Ectodermal cell (in vitro differentiated cells): ENCODE data around the gene RNF43. TPM values are rescaled to one million over a fixed set of nuclear protein-coding genes. Genes with fewer than 3 reads are reported as not detected.

Experiments
- H3K27ac ChIP-seq: 2 replicates; pipeline ENCODE4 v1.7.0; 2013; ENCODE audit warnings: mild to moderate bottlenecking, low read depth, low read length; ENCODE audit not compliant: insufficient read depth, poor library complexity, severe bottlenecking
- H3K27me3 ChIP-seq: 2 replicates; pipeline ENCODE4 v1.7.0; 2013; ENCODE audit warnings: mild to moderate bottlenecking, low read length; ENCODE audit not compliant: insufficient read depth, control insufficient read depth, poor library complexity, severe bottlenecking
- H3K36me3 ChIP-seq: one replicate; pipeline ENCODE4 v1.7.0; 2013; ENCODE audit warnings: low read length; ENCODE audit not compliant: control insufficient read depth, insufficient read depth
- H3K4me1 ChIP-seq: one replicate; pipeline ENCODE4 v1.7.0; 2013; ENCODE audit warnings: low read length; ENCODE audit not compliant: control insufficient read depth, insufficient read depth
- H3K4me3 ChIP-seq: 2 replicates; pipeline ENCODE4 v1.7.0; 2013; ENCODE audit warnings: low read depth, low read length, control low read depth; ENCODE audit not compliant: insufficient read depth
- H3K9me3 ChIP-seq: 2 replicates; pipeline ENCODE4 v1.7.0; 2013; ENCODE audit warnings: mild to moderate bottlenecking, low read length, moderate library complexity; ENCODE audit not compliant: control insufficient read depth
- WGBS, 2 experiments: methylation state at CpG; one replicate each; pipeline ENCODE4 v1.1.7; 2013; ENCODE audit warnings: missing lambda C conversion rate in 2 of 2; 5-methylcytosine and 5-hydroxymethylcytosine counted together
- polyA plus RNA-seq, 4 experiments: library from polyadenylated mRNA; stranded (reverse); fragments of 50-300 nt; gene quantifications; one replicate each; pipeline ENCODE4 v1.2.3, GENCODE V29; 2013

RNF43 gene
- polyA plus RNA-seq (2013, experiment 1 of 4), result 5.4 TPM
- 2.3 TPM for polyA plus RNA-seq (2013, experiment 2 of 4)
- polyA plus RNA-seq (2013, experiment 3 of 4), result 1.2 TPM
- polyA plus RNA-seq (2013, experiment 4 of 4), result 1.5 TPM

- H3K27me3 ChIP-seq, result no peaks in the 10 kb centered on the region
- 1 to 2% methylated on average over 8 of the region's 8 CpGs for WGBS, 2 experiments
- H3K27ac ChIP-seq, result no peak within 1 kb of the TSS
- H3K9me3 ChIP-seq, result no peaks in the 10 kb centered on the region
- H3K4me3 ChIP-seq, result peak within 1 kb of the TSS; percentile 26
- no peaks in the 10 kb centered on the region for H3K36me3 ChIP-seq
- H3K4me1 ChIP-seq, result peaks cover 5% of the 10 kb centered on the region
Measured at GRCh38 chr17:58417300-58418092, at the start of gene RNF43. Gene RNF43 (minus strand): TSS chr17:58417534. CDS start chr17:58415577, 1,957 bp downstream.

DNA sequence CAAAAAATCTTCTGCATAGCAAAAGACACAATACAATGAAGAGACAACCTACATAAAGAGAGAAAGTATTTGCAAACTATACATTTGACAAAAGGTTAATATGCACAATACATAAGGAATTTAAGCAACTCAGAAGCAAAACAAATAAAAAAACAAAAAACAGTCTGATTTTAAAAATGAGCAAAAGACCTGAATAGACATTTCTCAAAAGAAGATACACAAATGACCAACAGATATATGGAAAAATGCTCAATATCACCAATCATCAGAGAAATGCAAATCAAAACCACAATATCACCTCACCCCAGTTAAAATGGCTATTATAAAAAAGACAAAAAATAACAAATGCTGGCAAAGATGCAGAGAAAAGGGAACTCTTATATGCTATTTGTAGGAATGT lies 38.2 kb upstream of the RNF43 start:
- Histone ChIP-seq H3K9me3 (no peaks in the 10 kb centered on the region), H3K4me1 (no peaks in the 10 kb centered on the region), H3K4me3 (no peak overlapping the region), H3K27me3 (no peaks in the 10 kb centered on the region), H3K36me3 (no peaks in the 10 kb centered on the region), H3K27ac (no peak overlapping the region)

GRCh38 chr17:58452738-58453137 lies 35.4 kb upstream of the RNF43 start:
- H3K27ac ChIP-seq, result no peak overlapping the region
- H3K9me3 ChIP-seq, result no peaks in the 10 kb centered on the region
- 98 to 100% methylated on average over 1 of the region's 1 CpG for WGBS, 2 experiments

DNA sequence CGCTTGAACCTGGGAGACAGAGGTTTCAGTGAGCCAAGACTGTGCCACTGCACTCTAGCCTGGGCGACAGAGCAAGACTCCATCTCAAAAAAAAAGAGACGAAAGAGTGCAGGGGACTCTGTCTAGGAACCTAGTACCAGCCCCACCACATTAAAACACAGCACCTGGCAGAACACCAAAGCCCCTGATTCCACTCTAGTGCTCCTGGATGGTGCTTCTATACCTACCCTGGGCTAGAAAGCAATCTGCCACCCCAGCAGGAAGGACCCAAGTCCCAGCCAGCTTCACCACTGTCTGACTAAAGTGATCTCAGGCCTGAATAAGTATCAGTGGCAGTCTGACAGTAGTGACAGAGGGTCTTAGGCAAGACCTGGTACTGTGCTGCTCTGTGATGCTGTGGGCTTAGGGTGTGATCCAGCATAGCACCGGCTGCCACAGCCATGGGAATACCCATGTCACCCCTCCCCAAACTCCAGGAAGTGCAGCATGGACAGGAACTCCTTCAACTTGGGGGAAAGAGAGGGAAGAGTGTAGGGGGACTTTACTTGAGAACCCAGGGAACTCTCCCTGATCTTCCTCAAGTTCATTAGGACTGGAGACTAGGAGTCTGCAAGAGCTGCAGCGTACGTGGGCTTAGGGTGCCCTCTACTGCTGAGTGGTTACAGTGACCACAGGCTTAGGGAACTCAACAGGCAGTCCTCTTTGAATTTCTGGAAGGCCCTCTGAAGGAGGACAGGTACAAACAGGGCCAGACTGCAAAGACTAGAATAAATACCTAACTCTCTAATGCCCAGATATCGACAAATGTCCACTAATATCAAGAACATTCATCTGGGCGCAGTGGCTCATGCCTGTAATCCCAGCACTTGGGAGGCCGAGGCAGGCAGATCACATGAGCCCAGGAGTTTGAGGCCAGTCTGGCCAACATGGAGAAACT lies 30.0 kb upstream of the RNF43 start:
- no peaks in the 10 kb centered on the region for H3K9me3 ChIP-seq
- 56 to 57% methylated on average over 9 of the region's 9 CpGs for WGBS, 2 experiments

More at GRCh38 chr17:58452738-58453137, 35.4 kb upstream of the RNF43 start:
- no peaks in the 10 kb centered on the region for H3K27me3 ChIP-seq
- H3K4me1 ChIP-seq, result no peaks in the 10 kb centered on the region
- H3K36me3 ChIP-seq, result no peaks in the 10 kb centered on the region
- no peak overlapping the region for H3K4me3 ChIP-seq

GRCh38 chr17:58446086-58446485 lies 28.8 kb upstream of the RNF43 start:
- 78 to 83% methylated on average over 4 to 6 of the region's 6 CpGs for WGBS, 2 experiments
- Histone ChIP-seq H3K27ac (no peak overlapping the region), H3K9me3 (no peaks in the 10 kb centered on the region), H3K27me3 (no peaks in the 10 kb centered on the region), H3K36me3 (no peaks in the 10 kb centered on the region), H3K4me1 (no peaks in the 10 kb centered on the region), H3K4me3 (no peak overlapping the region)

More for the DNA sequence above, 30.0 kb upstream of the RNF43 start:
- Histone ChIP-seq H3K27me3 (no peaks in the 10 kb centered on the region), H3K4me1 (no peaks in the 10 kb centered on the region), H3K4me3 (no peak overlapping the region), H3K36me3 (no peaks in the 10 kb centered on the region), H3K27ac (no peak overlapping the region)

DNA sequence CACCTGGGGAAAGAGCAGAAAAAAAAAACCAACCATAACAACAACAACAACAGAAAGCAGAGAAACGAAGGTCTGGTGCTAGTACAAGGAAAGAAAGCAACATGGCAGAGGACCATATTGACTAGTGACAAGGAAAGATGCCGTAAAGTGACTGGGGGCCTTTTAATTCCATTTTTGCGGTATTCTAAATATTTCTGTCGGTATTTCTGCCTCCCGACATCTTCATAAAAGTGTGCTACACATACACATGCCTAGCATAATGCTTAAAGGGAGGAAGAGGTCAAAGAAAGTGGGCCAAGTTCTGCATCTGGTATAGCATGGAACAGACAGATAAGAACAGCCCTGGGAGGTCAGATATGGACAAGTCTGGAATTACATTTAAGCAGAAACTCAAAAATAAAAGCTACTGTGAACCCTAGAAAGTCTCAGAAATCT lies 19.5 kb upstream of the RNF43 start:
- 86% methylated on average over 4 to 5 of the region's 5 CpGs for WGBS, 2 experiments
- Histone ChIP-seq H3K36me3 (no peaks in the 10 kb centered on the region), H3K27ac (no peak overlapping the region), H3K27me3 (no peaks in the 10 kb centered on the region), H3K4me3 (no peak overlapping the region), H3K9me3 (no peaks in the 10 kb centered on the region), H3K4me1 (no peaks in the 10 kb centered on the region)

DNA sequence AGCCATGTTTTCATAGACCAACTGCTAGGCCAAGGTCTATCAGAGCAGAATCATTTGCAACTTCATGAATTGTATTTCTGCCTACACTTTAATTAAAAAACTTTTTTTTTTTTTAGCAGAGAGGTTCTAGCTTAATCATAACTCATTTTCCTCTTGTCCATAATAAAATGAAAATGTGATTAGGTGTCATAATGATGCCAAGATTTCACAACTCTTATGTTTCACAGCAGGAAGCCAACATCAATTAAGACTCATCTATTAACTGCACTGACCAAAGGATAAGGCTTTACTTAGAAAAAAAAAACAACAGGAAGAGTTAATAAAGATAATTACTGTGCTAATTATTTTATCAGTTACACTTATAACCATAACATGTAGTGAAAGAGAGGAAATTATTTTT lies 18.9 kb upstream of the RNF43 start:
- no peaks in the 10 kb centered on the region for H3K27me3 ChIP-seq
- no peaks in the 10 kb centered on the region for H3K36me3 ChIP-seq
- no peaks in the 10 kb centered on the region for H3K4me1 ChIP-seq
- H3K27ac ChIP-seq, result no peak overlapping the region
- H3K4me3 ChIP-seq, result no peak overlapping the region
- no peaks in the 10 kb centered on the region for H3K9me3 ChIP-seq

DNA sequence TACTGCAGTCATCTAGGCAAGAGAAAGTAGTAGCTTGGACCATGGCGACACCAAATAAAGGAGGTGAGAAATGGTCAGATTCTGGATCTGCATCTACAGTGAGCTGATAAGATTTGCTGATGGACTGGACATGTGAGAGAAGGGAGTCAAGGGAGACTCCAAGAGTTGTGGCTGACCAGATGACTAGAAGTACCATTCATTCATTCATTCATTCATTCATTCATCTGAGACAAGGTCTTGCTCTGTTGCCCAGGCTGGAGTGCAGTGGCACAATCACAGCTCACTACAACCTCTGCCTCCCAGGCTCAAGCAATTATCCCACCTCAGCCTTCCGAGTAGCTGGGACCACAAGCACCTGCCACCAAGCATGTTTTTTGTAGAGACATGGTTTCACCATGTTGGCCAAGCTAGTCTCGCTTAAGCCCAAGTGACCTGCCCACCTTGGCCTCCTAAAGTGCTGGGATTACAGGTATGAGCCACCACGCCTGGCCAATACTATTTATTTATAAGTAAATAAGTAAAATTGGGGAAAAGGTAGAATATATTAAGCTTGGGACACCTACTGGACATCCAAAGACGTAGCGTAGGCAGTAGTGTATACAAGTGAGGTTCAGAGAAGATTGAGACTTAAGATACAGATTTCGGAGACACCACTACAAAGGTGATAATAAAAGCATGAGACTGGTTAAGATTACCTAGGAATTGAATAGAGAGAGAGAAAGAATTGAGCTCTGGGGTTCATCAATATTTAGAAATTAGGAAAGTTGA lies 15.7 kb upstream of the RNF43 start:
- no peaks in the 10 kb centered on the region for H3K9me3 ChIP-seq
- H3K27me3 ChIP-seq, result no peaks in the 10 kb centered on the region
- no peak overlapping the region for H3K4me3 ChIP-seq
- 87 to 90% methylated on average over 6 to 7 of the region's 7 CpGs for WGBS, 2 experiments
- H3K4me1 ChIP-seq, result no peaks in the 10 kb centered on the region
- H3K36me3 ChIP-seq, result no peaks in the 10 kb centered on the region
- H3K27ac ChIP-seq, result no peak overlapping the region

DNA sequence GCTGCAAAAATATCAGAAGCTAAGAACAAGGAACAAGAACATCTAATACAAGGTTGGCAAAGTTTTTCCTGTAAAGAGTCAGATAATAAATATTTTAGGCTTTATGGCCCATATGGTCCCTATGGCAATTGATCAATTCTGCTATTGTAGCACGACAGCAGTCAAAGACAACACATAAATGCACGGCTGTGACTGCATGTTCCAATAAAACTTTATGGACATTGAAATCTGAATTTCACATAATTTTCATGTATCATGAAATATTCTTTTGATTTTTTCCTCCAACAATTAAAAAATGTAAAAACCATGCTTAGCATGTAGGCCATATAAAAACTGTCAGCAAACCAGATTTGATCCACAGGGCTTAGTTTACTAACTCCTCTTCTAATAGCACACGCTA lies 10.5 kb upstream of the RNF43 start:
- Histone ChIP-seq H3K27me3 (no peaks in the 10 kb centered on the region), H3K4me1 (no peaks in the 10 kb centered on the region), H3K4me3 (no peak overlapping the region), H3K9me3 (no peaks in the 10 kb centered on the region), H3K27ac (no peak overlapping the region), H3K36me3 (no peaks in the 10 kb centered on the region)
- WGBS, 2 experiments, result 92 to 96% methylated on average over 2 to 3 of the region's 3 CpGs
